Stimulated activated CD4-positive, alpha-beta T cell treated with anti-CD3 and anti-CD28 coated beads, Interleukin-2, amount 100 ng/mL, for 24 hours (primary cell): ENCODE measurements around the gene PLA2G6.
"Not testable (repeated sequence)": the region's sequence is repeated elsewhere in the genome, so short reads cannot be mapped to it uniquely, and the experiment has no call there.

Source experiments
- DNase-seq, 2 donors: peaks; one replicate each; pipeline ENCODE4 v3.0.0-alpha.2; 2020

The PLA2G6 gene

GRCh38 chr22:38189104-38189503, 7.5 kb upstream of the PLA2G6 start:
- no peak for DNase-seq

DNA sequence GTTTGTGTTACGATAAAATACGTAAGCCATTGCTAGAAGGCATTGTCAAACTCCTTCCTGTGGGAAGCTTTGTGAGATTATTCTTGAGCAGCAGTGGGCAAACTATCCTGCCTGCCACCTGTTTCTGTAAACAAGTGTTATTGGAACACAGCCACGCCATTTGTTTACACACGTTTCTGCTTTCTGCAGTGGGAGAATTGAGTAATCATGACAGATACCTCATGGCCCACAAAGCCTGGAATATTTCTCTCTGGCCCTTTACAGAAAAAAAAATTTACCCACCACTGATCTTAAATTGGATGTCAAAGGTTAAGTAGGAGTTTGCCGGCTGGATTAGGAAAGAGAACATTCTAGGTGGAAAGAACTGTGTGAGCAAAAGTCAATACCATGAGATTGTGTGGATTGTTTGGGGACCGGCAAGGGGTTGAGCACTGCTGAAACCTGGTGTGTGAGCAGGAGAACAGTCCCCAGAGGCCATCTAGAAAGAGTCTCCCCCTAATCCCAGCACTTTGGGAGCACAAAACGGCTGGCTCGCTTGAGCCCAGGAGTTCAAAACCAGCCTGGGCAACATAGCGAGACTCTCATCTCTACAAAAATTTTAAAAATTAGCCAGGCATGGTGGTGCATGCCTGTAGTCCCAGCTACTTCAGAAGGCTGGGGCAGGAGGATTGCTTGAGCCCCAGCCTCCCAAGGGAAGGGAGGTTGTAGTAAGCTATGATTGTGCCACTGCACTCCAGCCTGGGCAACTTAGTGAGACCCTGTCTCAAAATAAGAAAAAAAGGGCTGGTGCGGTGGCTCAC, 6.0 kb upstream of the PLA2G6 start:
- no peak for DNase-seq

- no peak for DNase-seq
These were observed 4.8 kb upstream of the PLA2G6 start for GRCh38 chr22:38186429-38186828.

DNA sequence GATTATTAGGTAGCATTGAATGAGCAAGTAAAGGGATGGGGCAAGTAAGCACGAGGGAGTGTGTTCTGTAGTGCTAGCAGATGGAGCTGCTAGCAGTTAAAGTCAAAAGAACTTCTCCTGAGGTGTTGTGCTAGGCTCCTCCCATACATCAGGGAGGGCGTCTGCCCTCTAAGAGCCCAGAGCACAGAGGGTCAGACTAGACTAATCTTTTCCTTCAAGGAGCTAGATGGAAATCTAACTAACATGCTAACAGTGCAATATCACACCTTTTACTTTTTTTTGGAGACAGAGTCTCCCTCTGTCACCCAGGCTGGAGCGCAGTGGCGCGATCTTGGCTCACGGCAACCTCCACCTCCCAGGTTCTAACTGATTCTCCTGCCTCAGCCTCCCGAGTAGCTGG, 3.2 kb upstream of the PLA2G6 start:
- no peak for DNase-seq

DNA sequence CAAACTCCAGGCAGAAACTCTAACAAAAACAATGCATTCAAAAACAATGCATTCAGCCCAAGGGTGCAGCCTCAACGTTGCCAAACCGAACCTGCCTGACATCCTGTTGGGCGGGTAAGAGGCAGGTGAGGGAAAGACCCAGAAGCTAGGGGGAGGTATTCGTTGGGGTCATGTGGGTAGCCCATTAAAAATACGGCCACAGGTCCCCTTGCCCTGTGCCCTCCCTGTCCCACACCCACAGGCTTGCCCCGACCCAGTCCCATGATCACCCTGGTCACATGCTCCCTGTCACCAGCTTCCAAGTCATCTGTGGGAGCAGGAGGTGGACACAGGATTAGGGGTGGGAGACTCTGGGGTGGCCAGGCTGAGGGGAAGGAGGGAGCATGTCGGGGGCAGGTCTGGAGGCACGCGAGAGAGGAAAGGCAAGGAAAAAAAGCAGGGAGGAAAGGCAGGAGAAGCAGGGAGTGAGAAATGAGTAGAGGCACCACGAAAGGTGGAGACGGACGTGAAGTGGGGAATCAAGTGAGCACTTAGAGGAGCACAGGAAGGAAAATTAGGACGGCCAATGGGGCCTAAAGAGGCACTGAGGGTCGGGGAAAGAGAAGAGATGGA, 683 bp downstream of the PLA2G6 start:
- peak in 1 of 2 donors; percentile 10 for DNase-seq

DNA sequence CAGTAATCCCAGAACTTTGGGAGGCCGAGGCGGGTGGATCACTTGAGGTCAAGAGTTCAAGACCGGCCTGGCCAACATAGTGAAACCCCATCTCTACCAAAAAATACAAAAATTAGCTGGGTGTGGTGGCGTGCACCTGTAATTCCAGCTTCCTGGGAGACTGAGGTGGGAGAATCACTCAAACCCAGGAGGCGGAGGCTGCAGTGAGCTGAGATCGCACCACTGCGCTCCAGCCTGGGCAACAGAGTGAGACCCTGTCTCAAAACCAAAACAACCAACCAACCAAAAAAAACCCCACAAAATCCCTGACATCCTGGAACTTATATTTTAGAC, 3.1 kb downstream of the PLA2G6 start:
- not testable (repeated sequence) for DNase-seq

DNA sequence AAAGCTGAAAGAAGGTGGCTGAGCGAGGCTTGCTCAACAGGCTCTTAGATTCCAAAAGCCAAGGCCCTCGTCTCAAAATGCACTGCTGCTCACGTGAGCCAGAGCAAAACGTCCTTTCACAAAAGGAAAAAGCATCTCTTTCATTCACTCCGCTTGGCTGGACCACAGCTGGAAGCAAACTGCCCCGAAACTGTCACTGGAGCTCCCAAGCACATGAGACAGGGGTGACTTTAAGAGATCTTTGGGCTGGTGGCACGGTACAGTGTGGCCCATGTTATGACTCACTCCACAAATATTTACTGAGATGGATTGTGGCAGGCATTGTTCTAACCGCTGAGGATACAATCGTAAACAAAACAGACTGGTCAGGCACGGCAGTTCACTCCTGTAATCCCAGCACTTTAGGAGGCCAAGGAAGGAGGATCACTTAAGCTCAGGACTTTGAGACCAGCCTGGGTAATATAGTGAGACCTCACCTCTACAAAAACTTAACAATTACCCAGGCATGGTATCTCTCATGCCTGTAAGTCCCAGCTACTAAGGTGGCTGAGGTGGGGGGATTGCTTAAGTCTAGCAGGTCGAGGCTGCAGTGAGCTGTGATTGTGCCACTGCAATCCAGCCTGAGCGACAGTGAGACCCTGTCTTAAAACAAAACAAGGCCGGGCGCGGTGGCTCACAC, 3.6 kb downstream of the PLA2G6 start:
- no peak for DNase-seq

DNA sequence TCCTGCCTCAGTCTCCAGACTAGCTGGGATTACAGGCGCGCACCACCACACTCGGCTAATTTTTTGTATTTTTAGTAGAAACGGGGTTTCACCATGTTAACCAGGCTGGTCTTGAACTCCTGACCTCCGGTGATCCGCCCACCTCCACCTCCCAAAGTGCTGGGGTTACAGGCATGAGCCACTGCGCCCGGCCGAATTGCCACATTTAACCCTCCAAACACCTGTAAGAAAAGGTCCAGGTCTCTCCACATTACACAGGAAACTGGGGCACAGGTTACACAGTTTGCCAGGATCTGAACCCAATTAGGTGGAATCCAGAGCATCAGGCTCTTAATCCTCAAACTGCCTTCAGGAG, 4.1 kb downstream of the PLA2G6 start:
- not testable (repeated sequence) for DNase-seq

DNA sequence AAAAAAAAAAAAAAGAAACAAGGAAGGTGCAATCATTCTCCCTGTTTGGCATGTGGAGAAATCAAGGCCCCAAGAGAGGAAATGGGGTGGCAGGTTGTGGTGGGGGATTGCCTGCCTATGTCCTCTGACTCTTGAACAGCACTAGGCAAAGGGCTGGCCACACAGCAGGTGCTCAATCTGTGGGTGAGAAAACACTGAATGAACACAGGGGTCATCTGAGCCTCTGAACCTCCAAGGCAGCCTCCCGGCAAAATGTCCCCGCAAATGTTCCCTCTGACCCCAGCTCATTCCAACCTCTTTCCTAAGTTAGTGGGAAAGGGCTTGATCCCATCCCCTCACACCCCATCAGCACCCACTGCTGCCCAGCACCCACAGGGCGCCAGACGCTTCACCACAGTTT, 4.6 kb downstream of the PLA2G6 start:
- no peak for DNase-seq

DNA sequence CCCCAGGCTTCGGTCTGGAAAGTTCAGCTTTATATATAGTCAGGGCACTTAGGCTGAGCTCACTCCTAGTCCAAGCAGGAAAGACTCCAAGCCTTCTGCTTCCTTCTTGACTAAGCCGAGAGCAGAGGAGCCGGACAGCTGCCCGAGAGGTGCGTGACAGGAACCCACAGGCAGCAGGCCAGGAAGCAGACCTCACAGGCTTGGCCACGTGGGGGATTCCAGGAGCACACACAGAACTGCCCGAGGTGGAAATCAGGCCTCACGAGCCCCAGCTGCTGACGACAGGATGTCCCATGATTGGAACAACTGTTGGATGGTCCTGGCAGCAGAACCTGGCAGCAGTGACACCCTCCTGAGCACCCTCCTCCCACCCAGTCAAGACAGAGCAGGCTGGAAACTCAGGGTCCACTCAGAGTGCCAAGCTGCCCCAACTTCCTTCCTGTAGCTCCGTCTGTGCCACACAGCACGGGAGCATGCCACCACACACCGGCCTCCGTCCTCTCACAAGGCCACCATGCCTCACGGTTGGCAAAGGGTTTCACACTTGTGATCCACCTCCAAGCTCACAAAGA, 5.4 kb downstream of the PLA2G6 start:
- DNase-seq: no peak

DNA sequence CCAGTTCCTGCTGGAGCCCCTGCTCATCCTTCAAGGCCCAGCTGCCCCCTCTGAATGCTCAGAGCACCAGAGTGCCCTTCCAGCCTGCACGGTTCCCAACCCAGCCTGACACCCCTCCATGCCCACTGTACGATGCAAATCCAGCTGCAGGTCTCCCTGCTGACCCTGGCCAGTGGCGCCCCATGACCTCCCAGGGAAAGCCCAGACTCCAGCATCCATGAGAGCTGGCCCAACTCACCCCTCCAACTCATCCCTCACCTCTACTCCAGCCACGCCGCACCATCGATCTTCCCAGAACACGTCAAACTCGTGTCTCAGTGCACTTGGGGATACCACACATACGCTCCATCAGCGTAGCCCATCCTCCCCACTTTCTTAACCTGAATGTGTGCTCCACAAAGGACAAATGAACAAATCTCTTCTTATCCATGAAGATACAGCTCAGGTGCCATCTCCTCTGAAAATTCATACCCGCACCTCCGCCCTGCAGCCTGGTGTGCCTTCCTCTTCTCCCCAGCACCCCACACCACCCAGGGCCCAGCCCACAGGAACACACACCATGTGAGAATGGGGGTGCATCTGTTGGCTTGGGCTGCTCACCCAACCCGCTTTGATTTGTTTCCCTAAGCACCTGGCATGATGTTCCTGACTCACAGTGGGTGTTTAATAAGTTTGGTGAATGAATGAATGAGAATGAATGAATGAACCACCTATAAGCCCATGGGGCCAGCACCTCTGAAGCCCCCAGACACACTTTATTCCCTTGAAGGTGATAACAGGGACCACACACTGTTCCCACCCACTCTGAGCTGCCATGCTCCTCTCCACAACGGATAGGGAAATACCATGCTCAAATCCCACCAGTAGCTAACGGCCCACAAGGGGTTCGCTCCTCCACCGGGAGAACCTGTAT, 6.2 kb downstream of the PLA2G6 start:
- DNase-seq: no peak

DNA sequence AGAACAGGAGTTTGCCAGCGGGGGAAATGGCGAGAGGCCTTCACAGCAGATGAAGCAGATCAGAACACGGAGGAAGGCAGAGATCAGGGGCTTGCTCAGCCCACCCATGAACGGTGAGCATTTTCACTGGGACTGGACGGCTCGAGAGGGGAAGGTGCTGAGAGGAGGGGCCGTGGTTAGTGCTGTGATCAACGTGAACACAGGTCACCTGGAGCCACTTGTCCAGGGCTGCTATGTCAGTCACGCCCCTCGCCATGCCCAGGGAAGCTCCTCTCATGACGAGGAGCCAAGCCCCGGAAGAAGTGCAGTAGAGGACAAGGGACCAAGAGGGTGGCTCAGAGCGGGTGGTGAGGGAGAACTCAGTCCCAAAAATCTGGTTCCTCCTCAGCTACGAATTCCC, 7.0 kb downstream of the PLA2G6 start:
- no peak for DNase-seq

- DNase-seq: no peak
These were observed 8.1 kb downstream of the PLA2G6 start for GRCh38 chr22:38173641-38173906.

GRCh38 chr22:38172832-38173640, 8.6 kb downstream of the PLA2G6 start:
- no peak for DNase-seq

GRCh38 chr22:38171927-38172831, 9.5 kb downstream of the PLA2G6 start:
- DNase-seq: no peak

DNA sequence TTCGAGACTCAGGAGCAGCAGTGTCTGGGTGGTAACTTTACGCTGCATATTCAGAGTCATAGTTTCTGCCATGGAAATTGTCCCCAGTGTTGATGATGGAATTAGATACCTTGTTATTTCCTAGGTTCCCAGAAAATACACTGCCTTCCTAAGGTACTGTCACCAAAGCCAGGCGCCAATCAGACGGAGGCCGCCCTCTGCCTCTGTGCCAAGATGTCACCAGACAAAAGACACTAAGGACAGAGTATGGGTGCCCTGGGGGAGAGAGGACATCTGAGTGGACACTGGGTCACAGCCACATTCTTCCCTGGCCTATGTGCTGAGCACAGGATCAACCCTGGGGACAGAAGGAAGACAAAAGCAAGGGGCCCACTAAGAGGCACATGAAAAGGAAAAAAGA, 11.2 kb downstream of the PLA2G6 start:
- DNase-seq: no peak

DNA sequence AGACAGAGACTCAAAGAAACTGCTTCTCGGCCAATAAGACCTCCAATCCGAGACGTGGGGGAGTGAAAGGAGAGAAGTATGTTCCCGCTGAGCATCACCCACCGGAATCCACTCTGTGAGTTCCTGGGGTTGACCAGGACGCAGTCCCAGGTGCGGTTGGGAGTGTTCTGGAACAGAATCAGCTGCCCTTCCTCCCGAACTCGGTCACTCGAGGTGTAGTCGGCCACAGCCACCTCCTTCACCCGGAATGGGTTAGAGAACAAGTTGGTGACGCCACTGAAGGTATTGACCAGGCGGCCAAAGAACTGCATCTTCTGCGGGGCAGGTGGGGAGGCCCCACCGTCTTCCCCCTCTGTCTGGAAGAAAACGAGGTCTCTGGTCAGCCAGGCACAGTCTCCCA, 12.5 kb downstream of the PLA2G6 start:
- DNase-seq: no peak

DNA sequence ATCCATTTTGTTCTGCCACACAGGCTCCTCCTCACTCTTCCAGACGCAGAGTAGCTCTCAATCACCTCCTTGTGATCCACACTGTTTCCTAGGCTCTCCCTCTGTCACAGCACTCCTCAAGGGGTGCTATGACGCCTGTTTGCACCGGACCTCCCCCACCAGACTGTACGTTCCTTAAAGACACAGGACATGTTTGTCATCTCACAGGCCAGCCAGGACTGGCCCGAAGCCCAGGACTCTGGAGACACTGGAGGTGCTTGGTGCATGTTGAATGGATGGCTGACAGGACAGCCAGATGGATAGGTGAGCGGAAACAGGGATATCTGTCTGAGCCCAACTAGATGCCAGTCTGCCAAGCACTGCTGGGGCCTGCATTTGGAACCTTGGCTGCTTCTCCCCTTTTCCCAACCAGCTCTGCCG, 13.6 kb downstream of the PLA2G6 start:
- DNase-seq: no peak

DNA sequence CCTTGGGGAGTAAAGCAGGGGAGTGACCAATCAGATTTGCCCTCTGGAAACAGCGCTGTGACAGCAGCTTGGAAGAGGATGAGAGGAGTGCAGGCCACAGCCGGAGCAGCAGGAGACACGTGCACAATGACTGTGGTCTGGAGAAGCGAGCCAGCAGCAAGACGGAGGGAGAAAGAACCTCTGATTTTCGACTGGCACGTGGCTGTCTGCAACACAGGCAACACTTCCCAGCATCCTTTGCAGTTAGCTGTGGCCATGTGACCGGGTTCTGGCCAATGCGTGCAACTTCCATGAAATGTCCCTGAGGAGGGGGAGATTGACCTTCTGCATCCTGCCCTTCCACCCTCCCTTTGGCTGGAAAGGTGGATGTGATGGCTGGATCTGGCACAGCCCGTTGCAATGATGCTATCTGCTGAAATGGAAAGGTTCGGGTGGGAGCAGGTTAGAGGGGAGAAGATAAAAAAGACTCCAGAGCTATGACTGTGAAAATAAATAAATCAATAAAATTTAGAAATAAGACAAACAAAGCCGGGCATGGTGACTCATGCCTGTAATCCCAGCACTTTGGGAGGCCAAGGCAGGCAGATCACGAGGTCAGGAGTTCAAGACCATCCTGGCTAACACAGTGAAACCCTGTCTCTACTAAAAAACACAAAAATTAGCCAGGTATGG, 15.6 kb downstream of the PLA2G6 start:
- DNase-seq: no peak

DNA sequence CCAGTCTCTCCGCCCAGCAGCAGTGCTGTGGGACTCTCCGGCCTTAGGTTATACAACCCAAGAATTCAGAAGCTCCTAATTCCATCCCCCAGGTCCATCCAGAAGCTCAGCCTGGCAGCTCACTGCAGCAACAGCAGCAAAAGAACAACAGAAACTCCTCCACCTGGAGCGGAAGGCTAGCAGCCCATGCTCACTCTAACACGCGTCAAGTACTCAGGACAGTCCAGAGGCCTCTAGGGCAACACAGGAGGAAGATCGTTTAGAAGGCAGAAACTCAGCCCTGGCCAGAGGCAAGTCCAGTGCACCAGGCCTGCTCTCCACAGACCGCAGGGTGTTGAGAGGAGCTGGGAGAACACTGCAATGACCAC, 17.1 kb downstream of the PLA2G6 start:
- DNase-seq: no peak
